GM21515 (cell line): ENCODE data around the gene TMIGD1.

ENCODE experiments used
- ATAC-seq: cut with Tn5 transposase; IDR thresholded peaks from one replicate; pipeline ENCODE4 v1.9.1; 2021; ENCODE audit not compliant: unreplicated experiment

The TMIGD1 gene

GRCh38 chr17:30292286-30292858 is 41.5 kb downstream of the TMIGD1 start:
- peak; percentile 13 for ATAC-seq

- ATAC-seq, result peak; percentile 56
Measured at GRCh38 chr17:30291543-30292285, 42.1 kb downstream of the TMIGD1 start, which contains the start of gene BLMH. Gene BLMH (minus strand): TSS chr17:30291944. CDS start chr17:30291819, 125 bp downstream.

- peak; percentile 48 for ATAC-seq
Measured at GRCh38 chr17:30290696-30291542, 42.9 kb downstream of the TMIGD1 start.

- no peak for ATAC-seq
Measured at GRCh38 chr17:30290077-30290476, 43.8 kb downstream of the TMIGD1 start.

- no peak for ATAC-seq
Measured at GRCh38 chr17:30279156-30279555, 54.7 kb downstream of the TMIGD1 start.

GRCh38 chr17:30278032-30278431 is 55.8 kb downstream of the TMIGD1 start:
- ATAC-seq, result no peak

- no peak for ATAC-seq
Measured at GRCh38 chr17:30275911-30276310, 57.9 kb downstream of the TMIGD1 start.

GRCh38 chr17:30274887-30275286 is 59.0 kb downstream of the TMIGD1 start:
- no peak for ATAC-seq

- no peak for ATAC-seq
Measured at GRCh38 chr17:30273373-30273772, 60.5 kb downstream of the TMIGD1 start.

GRCh38 chr17:30271102-30271501 is 62.8 kb downstream of the TMIGD1 start:
- ATAC-seq, result no peak

- ATAC-seq, result no peak
Measured at GRCh38 chr17:30267625-30268024, 66.2 kb downstream of the TMIGD1 start.
